HG02763 (cell line): ENCODE results near the gene PHF20.
"Not testable (repeated sequence)": the region's sequence is repeated elsewhere in the genome, so short reads cannot be mapped to it uniquely, and the experiment has no call there.

Source experiments
- ATAC-seq: cut with Tn5 transposase; IDR thresholded peaks from one replicate; pipeline ENCODE4 v1.9.1; 2021; ENCODE audit warnings: mild to moderate bottlenecking, moderate library complexity; ENCODE audit not compliant: unreplicated experiment

PHF20 gene

GRCh38 chr20:35837577-35838195 is 65.9 kb downstream of the PHF20 start:
- ATAC-seq, result no peak

- no peak for ATAC-seq
These were observed 66.4 kb downstream of the PHF20 start for GRCh38 chr20:35838205-35838604.

DNA sequence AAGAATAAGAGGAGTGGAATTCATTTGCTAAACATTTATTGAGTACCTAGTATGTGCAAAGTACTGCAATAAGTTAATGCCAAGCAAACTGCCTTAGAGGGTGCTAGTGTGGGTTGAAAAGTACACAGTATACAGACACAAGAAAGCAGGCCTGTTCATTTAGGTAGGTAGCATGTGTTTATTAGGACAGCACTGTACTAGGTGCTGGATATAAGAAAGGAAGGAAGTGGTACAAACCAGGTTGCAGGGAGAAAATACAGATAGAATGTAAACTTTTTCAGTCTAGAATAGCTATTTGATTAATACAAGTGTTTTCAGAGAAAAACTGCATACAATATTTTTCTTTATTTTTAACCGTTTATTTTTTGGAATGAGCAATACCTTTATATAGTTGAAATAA is 68.1 kb downstream of the PHF20 start:
- ATAC-seq, result no peak

DNA sequence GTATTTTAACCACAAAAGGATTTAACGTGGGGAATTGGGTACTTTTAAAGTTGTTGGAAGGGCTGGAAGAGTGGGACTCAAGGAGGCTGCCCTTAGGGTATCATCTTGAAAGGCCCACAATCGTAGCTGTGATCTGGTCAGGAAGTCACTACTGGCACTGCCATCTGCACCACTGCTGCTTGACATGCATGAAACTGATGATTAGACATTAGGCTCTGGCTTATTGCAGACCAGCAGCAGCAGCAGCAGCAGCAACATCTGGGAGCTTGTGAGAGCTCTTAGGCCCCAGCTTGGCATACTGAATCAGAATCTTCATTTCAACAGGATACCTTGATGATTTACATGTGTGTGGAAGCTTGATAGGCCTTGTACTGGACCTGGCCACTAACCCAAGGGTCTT is 68.6 kb downstream of the PHF20 start:
- no peak for ATAC-seq

DNA sequence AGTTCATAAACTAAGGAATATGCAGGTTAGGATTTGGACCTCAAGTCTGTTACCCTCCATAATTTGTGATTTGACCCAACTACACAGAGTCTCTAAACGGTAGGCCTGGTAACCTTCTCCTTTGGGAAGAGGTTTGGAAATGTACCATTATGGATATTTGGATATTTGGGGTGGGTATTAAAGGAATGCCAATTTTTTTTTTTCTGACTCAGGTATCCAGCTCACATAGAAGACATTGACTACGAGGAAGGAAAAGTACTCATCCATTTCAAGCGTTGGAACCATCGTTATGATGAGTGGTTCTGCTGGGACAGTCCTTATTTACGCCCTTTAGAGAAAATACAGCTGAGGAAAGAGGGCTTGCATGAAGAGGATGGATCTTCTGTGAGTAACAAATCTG is 70.5 kb downstream of the PHF20 start:
- ATAC-seq, result no peak

GRCh38 chr20:35843894-35844293 is 72.1 kb downstream of the PHF20 start:
- ATAC-seq, result not testable (repeated sequence)

DNA sequence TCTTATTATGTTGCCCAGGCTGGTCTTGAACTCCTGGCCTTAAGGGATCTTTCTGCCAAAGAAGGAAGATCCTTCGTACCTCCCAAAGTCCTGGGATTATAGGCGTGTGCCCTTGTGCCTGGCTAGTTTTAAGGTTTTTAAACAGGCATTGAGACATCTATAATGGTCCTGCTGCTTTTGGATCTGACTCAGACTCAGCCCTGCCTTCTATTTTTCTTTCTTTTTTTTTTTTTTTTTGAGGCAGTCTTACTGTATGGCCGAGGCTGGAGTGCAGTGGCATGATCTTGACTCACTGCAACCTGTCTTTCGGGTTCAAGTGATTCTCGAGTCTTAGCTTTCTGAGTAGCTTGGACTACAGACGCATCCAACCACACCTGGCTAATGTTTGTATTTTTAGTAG is 73.7 kb downstream of the PHF20 start:
- no peak for ATAC-seq

DNA sequence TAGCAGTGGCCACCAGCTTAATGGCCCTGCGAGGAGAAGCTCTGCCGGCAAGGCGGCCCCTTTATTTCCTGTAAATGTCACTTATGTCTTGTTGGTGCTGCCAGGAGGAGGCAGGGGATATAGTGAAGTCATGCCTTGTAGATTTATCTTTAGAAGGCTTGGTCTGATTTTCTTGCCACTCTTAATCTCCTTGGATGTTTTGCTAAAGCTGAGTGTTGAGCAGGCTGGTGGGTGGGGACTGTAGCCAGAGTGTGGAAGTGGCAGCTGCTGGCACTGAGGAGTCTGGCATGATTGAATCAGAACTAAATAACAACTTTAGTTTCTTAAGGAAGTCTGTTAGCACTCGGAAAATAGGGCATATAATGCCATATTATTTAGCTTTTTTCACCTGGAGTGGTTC is 77.9 kb downstream of the PHF20 start:
- ATAC-seq, result no peak

DNA sequence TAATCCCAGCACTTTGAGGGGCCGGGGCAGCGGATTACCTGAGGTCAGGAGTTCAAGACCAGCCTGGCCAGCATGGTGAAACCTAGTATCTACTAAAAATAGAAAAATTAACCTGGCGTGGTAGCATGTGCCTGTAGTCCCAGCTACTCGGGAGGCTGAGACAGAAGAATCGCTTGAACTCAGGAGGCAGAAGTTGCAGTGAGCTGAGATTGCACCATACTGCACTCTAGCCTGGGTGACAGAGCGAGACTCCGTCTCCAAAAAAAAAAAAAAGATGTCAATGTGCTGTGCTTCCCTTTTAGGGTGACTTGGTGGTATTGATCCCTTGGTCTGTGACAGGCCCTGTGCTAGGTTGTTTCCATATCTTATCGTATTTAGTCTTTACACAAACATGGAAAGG is 79.8 kb downstream of the PHF20 start:
- ATAC-seq, result not testable (repeated sequence)

DNA sequence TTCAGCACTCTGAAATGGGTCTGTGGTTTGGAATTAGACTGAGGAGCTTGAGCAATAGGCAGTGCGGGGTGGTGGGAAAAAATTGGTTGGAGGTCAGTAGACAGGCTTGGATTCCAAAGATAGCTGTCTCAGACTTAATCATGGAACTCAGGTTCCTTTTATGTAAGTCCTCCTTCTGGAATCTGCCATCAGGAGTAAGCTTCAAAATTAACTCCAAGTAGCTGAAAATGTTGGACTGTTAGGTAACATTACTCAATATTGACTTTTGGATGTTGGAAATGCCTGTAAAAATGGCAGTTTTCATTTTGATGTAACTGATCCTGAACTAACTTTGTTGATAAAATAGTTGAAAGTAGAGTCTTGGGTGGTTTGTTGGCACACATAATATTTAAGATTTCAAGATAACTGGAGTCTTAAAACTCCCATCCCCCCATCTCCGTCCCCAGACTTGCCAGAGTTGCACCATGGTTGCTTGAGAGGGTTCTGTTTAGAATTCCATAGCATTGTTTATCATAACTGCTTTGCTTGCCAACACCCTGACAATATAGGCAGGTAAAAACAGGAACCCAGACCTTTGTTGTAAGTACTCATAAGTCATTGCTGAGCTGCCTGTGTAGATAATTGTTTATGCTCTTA is 83.0 kb downstream of the PHF20 start:
- no peak for ATAC-seq

DNA sequence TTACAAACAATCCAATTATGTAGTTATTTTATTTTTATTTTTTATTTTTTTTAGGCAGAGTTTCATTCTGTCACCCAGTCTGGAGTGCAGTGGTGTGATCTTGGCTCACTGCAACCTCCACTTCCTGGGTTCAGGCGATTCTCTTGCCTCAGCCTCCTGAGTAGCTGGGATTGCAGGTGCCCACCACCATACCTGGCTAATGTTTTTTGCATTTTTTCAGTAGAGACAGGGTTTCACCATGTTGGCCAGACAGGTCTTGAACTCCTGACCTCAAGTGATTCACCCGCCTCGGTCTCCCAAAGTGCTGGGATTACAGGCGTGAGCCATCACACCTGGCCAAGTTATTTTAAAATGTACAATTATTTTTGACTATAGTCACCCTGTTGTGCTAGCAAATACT is 83.8 kb downstream of the PHF20 start:
- not testable (repeated sequence) for ATAC-seq

GRCh38 chr20:35856866-35857265 is 85.1 kb downstream of the PHF20 start:
- no peak for ATAC-seq

DNA sequence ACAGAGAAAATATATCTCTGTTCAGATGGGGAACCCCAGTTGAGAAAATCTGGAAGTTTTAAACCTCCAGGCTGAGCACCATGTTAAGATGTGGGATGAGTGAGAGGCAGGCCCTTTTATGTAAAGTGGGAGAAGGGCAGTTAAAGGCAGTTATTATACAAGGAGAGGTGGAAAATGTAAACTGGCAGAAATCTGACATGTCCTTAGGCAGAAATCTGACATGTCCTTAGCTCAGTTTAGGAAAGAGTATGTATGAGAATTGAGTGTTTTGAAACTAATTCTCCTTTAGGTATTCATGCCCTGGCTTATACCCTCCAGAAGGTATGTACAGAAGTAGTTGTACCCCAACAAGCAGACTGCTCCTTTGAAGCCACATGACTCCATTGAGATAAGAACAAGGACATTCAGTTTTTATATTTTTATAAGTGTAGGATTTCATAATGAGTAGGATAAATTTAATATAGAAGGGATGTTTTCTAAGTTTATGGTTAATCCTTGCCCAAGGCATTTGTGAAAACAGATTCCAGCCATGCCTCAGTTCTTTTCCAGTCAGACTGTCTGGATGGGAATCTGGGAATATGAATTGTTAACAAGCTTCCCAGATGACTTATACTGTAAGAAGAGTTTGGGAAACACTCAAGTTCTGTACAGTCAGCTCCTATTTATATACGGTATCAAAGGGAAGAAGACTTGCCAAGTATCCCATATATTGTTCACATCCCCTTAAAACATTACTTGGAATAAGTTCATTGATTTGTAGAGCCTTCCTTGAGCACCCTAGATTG is 94.8 kb downstream of the PHF20 start:
- no peak for ATAC-seq

DNA sequence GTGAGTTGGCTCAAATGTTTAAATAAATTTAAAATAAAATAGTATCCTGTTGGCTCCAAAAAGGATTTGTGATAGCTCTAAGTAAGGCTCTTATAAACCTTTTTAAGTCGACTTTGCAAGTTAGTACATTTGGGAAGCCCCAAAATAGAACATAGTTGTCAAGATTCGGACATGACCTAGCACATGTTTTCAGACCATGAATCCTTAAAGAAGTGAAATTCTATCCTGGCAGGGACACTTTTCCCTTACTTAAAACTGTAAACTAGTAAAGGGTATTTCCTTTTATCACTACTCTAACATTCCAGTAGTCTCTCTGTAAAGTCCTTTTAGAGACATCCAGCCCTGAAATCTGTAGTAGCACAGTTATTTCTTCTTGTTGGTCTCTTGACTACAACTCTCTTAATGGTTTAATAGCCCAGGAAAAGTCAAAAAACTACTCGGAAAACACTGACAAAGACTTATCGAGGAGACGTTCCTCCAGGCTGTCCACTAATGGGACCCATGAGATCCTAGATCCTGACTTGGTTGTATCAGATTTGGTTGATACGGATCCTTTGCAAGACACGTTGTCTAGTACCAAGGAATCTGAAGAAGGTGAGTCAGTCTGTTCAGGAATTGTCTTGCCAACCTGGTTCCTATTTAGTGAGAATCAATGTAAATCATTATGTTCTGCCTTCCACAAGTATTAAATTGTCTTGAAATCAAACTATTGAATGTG is 98.9 kb downstream of the PHF20 start:
- no peak for ATAC-seq

DNA sequence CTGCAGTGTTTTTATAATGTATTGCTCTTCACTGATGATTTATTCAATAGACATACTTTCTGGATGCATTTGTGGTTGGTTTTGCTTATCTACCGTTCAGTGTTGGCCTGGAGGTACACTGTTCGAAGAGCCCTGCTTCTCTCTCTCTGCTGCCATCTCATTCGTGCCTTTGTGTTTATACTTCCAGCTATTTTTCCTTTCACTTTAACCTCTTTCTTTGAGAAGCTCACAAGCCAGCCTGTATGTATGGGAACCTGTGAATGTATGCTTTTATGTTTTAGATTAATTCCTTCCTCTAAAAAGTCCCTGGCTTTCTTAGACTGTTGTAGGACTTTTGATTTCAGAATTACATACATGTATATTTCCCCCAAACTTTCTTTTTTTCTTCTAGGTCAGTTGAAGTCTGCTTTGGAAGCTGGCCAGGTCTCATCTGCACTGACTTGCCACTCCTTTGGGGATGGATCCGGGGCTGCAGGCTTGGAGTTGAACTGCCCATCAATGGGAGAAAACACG is 99.5 kb downstream of the PHF20 start:
- no peak for ATAC-seq

DNA sequence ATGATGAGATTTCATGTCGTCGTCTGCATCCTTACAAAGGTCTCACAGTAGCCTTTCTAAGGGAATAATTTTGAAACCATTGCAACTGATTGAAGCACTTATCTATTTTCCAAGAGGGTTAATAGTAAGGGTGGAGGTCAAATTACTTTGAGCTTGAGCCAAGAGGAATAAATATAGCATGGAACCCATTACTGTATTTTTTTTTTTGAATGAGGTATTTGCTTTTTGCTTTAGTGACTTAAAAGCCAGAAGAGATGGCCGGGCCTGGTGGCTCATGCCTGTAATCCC is 104.2 kb downstream of the PHF20 start:
- ATAC-seq, result no peak

- no peak for ATAC-seq
These were observed 105.8 kb downstream of the PHF20 start for GRCh38 chr20:35877611-35878010.

DNA sequence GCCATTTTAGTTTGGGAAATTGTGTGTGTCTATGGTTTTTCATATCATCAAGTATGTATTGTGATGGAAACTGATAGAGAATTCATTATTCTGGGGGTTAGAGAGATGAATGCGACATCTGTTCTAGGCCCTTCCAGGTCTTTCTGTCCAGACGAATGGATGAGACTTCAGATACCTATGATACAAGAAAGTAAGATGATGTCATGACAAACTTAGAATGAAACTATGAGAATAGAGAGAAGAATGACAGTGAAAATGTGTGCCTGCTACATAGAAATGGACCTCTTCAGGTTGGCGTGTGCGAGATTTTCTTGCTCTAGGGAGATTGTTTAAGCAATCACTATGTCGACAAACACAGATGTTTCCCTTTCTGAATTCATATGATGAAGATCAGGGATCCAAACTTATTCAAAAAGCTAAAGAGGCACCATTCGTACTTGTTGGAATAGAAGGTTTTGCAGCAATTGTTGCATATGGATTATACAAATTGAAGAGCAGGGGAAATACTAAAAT is 106.4 kb downstream of the PHF20 start:
- no peak for ATAC-seq

- ATAC-seq, result no peak
These were observed 109.9 kb downstream of the PHF20 start for GRCh38 chr20:35881676-35882075.

GRCh38 chr20:35882427-35883161 is 110.8 kb downstream of the PHF20 start:
- ATAC-seq, result not testable (repeated sequence)

DNA sequence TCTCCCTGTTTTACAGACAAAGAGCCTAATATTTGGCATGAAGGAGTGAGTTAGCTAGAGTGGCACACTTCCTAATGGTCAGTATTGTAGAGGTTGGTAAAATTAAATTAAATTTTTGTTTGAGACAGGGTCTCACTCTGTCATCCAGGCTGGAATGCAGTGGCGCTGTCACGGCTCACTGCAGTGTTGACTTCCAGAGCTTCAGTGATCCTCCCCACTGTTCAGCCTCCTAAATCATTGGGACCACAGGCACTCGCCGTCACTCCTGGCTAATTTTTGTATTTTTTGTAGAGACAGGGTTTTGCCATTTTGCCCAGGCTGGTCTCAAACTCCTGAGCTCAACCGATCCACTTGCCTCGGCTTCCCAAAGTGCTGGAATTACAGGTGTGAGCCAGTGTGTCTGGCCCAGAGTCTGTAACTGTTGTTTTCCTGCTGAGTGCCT is 111.5 kb downstream of the PHF20 start:
- ATAC-seq, result no peak
